GM19193 (cell line): Measurements from ENCODE around the gene ATPAF1.

Experiments
- POLR2A ChIP-seq: IDR thresholded peaks from 4 replicates; pipeline ENCODE4 v1.6.1; 2011; ENCODE audit not compliant: insufficient read depth, insufficient read length; ENCODE audit errors: extremely low read depth

Gene ATPAF1

DNA sequence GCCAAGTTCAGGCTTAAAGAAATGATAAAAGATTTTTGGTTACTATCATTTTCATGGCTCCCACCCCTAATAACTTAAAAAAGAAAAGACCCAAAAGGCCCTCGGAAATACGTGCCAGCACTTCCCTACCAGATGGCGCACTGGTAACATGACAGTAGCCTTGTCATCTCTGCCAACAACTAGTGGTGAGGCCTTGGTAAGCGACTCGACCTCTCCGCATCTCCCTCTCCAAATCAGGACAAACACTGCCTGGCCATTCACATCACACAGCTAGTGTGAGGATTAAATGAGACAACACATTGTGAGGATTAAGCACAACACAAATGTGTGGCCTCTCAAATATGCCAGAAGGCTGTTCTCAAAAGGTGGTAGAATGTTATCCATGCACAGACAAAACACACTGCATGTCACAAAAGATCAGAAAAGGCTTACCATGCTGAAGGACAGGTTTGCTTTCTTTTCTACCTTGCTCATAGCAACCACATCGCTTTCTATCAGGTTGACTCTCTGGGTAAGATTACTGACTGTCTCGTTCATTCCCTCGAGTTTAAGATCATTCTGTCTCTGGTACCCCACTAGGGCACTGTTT lies 19.9 kb upstream of the ATPAF1 start:
- TF ChIP-seq POLR2A: no peak

DNA sequence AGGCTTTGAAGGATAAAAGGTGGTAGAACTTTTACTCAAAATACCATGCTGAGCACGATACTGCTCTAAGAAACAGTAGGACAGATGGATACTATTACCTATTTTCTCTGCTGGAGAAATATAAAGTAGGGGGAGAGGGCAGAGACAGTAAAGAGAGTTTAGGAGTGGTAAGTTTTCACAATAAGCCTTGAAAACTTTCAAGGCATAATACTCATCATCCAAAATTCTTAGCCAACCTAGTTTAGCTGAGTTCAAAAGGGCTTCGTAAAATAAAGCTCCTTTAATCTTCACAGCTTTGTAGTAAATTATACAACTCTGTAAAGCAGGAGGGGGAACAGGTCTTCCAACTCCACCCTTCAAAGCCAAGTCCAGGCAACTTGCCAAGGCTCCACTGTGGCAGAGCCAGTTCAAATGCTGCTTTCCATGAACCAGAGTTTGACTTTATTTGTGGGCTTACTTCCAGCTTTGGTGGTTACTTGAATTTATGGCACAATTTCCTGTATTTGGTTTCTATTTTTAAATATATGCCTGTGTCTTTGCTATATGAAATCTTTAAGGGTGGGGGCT lies 19.0 kb upstream of the ATPAF1 start:
- TF ChIP-seq POLR2A: no peak

DNA sequence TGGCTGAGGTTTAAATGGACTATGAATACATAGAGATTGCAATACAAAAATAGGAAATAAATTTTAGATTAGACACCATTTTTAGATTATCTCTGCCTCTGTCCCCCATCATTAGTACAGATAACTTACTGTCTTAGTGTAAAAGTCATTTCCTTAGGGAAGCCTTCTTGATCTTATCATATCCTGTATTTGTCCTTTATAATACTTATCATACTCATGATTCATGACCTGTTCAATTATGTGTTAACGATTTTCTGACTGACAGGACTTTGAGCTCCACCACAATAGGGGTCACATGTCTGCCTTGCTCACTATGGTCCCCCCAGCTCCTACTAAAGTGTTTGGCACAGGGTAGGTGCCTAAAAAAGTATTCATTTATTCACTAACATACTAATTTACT lies 18.1 kb upstream of the ATPAF1 start:
- TF ChIP-seq POLR2A: no peak

DNA sequence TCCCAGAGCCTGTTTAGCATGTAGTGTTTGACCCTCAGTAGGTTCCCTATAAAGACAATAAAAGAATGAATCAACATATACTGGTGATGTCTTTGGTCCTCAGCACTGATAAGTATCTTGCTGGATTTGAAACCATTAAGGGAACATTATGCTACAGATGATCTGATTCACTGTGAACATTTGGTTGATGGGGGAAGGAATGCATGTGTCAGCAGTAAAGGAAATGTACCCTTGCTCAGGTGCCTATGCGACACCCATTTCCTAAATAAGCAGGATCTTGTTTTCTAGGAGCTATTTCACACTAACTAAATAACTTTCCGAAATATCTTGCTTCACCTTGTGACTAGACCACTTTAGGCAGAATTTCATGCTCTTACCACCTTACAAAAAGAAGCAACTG lies 16.5 kb upstream of the ATPAF1 start:
- TF ChIP-seq POLR2A: no peak

DNA sequence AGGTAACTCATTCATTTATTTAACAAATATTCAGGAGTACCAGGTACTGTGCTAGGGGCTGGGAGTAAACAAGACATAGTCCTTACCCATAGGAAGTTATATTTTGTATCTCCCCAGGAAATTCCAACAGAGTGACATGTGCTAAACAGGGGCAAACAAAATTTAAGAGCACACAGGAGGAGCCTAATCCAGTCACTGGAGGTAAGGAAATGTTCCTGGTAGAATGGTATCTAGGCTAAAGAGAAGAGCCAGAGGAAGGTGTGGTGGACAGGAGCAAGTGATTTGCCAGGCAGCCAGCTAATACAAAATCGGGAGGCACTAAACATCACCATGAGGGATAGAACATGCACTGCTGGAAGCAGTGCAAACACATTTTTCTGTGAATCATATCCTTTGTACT lies 13.9 kb upstream of the ATPAF1 start:
- no peak for TF ChIP-seq POLR2A

DNA sequence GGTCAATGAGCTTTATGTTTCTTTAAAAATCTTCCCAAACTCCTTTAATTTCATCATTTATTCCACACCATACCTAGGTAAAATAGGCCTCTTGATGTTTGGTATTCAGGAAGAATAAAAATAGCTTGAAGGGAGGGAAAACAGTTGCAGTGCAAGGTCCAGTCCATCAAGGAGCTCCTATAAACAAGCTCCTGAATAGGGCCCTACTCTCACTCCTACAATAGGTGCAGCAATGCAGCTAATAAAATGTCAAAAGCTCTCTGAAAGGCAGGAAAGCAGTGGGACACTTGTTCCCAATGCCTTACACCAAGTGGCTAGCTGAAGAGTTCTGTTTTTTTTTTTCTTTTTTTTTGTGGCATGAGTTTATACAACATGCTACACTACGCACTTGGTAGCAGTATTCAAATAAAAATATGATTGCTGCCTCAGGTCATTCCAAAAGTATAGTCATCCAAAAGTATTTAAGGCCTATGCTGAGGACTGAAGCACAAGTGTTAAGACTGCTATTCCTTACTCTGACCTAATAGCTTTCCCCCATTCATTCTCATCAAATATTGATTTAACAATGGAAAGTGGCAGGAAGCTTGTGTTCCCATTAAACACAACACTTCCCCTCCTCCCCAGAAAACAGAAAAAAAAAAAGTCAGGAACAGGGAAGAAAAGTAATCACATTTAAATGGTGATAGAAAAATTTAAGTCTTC lies 13.3 kb upstream of the ATPAF1 start:
- no peak for TF ChIP-seq POLR2A

DNA sequence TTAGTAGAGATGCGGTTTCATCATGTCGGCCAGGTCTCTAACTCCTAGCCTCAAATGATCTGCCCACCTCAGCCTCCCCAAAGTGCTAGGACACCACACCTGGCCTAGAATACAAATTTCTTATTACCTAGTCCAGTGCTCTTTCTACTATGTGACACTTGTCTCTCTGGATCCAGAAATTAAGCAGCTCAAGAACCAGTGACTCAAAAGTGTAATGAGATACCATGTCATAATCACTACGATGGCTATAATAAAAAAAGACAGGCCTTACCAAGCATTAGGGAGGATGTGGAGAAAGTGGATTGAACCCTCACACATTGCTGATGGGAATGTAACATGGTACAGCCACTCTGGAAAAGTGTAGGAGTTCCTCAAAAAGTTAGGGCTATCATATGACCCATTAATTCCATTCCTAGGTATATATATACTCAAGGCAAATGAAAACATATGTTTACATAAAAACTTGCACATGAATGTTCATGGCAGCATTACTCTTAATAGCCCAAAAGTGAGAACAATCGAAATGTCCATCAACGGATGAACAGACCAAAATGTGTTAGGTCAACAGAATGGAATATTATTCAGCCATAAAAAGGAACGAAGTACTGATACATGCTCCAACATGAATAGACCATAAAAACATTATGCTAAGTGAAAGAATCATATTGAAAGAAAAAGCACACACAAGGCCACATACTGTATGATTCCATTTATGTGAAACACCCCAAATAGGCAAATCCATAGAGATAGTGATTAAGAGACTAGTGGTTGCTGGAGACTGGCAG lies 11.8 kb upstream of the ATPAF1 start:
- no peak for TF ChIP-seq POLR2A

DNA sequence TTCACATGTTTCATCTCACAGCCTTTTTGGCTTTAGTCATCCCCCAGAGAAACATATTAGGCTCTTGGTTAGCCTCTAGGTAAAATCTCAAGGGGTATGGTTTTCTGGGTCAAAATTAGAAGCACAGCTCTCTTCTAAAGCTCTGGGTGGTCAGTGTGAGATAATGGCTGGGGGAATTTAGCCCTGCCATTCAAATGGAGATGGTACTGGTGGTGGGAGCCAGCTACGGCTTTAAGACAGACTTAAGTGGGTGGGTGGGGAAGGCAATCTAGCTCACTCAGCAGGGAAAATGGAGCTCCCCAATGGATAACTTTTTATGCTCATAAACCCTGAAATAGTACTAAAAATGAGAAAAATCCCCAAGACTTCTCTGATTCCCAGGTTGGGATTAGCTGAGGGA lies 9.2 kb upstream of the ATPAF1 start:
- TF ChIP-seq POLR2A: no peak

DNA sequence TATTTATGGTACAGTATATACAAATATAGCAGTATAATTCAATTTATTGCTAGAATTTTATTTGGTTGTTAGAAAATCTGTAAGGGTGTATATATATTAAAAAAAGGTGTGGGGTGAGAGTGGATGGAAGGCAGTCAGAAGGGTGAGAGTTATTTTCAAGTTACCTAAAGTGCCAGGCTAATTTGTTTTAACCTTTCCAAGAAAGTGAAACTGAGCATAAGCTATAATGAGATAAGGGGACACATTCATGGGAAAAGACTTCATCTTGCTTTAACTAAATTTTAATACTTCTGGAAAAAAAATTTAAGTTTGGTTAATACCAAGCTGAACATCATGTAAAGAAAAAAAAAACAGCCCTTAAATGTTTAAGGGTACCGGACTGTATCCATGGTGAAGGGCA lies 8.4 kb upstream of the ATPAF1 start:
- TF ChIP-seq POLR2A: no peak

DNA sequence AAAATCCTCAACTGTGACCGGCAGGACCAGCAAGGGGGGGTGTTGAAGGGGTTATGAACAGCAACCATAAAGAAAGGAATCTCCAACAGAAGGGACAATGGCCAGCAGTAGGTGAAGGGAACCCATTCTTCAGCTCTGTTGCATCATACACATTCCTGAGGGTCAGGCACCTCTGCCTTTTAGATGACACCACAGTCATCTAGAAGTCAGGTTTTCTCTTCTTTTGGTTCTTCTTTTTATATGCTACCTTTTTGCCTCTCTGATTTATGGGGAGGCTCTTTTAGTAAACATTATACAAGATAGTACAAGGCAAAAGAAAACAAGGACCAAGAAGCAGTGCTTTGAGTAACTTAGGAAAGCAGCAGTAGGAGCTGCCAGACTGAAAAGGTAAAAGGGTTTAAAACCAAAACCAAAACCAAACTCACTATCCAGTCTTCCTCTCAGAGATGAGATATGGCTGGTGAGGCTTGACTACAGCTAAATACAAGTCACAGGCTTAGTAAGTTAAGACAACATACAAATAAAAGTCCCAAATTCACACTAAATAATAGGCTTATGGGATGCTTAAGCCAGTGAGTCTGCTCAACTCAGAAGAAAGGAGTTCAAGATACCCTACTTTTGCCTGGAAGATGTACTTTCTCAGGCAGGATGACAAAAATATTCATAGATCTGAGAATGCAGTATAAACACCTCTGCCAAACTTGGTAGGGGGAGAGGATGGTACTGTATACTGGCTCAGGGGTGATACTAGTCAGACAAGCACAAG lies 7.6 kb upstream of the ATPAF1 start:
- no peak for TF ChIP-seq POLR2A

DNA sequence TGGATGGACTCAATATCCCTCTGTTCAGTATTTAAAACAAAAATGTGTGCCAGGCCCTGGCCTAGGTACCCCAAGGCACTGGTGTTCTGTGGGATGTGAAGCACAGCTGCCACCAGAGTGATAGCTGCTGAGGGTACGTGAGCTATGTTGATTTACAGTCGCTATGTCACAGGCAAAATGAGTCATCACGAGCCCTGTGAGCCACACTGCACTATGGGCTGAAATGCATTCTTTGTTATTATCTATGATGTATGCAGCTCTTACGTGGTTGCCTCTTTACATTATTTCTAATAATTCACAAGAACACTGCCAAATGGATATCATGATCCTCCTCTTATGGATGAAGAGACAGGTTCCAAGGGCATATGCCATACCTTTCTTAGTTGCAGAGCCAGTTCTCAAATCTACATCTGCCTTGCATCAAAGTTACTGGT lies 5.6 kb upstream of the ATPAF1 start:
- no peak for TF ChIP-seq POLR2A

DNA sequence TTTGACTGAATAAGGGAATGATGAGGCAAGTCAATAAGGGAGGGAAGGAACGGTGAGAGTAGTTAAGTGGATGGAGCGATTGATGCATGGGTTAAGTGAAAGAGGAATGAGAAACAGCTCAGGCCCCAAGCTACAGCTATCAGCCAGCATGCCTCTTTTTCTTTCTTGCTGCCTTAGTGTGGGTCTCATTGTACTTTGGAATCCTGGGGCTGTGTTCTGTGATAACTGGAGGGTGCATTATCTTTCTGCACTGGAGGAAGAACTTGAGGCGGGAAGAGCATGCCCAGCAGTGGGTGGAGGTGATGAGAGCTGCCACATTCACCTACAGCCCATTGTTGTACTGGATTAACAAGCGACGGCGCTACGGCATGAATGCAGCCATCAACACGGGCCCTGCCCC lies 4.5 kb upstream of the ATPAF1 start:
- TF ChIP-seq POLR2A: no peak

DNA sequence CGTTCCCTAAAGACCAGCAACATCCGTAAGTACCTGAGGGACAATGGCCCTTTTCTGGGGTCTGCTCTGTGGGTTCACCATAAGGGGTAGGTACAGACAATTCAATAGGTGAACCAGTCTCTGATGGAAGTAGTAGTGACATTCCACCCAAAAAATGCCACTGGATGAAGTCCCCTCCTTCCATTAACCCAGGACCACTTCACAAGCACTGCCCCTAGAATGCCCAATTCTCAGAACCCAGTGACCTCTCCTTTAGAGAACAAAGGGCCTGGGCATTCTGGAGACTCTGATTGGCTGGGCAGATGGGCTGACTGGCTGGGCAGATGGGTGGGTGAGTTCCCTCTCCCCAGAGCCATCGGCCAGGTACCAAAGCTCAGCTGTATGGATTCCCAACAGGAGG lies 3.4 kb upstream of the ATPAF1 start, which contains the start of gene TEX38:
TEX38 (plus strand) TSS at position 301 of the 400 bp plus-strand sequence; CDS start at position 382, 81 bp downstream.
- no peak for TF ChIP-seq POLR2A

DNA sequence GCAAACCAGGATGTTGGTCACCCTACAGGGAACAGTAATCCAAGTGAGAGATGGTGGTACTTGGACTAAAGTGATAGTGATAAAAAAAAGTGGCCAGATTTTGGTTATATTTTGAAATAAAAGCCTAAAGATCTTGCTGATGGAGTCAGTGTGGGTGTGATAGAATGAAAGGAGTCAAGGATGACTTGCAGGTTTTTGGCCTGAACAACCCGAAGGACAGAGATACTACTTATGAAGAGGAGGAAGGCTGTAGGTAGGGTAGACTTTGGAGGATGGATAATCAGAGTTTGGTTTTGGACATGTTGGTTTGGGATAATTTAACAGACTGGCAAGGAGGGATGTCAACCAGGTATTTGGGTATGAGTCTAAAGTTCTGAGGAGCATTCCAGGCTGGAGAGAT lies 2.0 kb upstream of the ATPAF1 start:
- TF ChIP-seq POLR2A: no peak

DNA sequence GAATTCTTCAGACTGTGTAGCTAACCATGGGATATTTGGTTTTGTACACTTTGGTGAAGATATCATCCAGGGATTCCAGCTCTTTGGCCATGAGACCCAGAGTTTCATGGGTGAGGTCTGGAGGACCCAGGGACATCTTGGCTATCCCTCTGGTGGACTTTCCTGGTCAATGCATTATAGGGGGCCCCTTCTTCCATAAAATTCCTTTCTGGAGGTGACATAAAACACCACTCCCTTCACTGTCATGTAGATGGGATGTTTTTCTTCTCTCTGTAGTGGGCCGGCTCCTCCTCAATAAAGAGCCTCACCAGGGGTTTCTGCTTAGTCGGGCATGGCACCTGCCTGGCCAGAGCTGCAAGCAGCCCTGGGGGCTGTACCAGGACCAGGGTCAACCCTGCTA lies 2.2 kb downstream of the ATPAF1 start:
- TF ChIP-seq POLR2A: no peak

DNA sequence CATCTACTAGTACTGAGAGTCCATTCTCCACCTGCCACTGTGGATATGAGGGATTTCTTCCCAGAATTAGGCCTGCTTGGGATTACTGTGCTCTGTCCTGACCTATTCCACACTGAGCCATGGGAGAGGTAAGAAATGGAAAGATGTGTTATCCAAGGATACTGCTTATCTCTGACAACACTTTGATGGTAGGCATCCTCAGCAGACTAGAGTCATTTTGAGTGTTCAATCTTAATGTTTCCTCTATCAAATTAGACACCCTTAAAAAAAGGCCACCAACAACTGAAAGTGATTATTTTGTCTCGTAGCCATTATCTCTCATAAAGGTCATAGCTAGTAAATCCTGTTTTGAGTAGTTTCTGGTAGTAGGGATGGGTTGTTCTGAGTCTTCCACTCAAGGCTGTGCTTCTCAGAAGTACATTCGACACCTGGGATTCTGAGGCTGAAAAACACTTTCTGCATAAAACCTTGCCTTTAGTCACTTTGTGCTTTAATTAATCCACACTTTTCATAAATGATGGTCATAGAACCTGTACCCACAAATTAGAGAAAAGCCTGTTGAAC lies 8.8 kb downstream of the ATPAF1 start:
- TF ChIP-seq POLR2A: no peak
